Endothelial cell (in vitro differentiated cells): ENCODE measurements around the gene PRDM15. TPM values are rescaled to one million over a fixed set of nuclear protein-coding genes. Genes with fewer than 3 reads are reported as not detected.

Experiments used
- DNase-seq: peaks from one replicate; pipeline ENCODE4 v3.0.0; 2021; ENCODE audit warnings: low spot score
- H3K27ac Mint-ChIP-seq: one replicate; pipeline ENCODE4 v1.8.0; 2021; ENCODE audit warnings: mixed read lengths, inconsistent platforms; ENCODE audit not compliant: unreplicated experiment
- H3K27me3 Mint-ChIP-seq: one replicate; pipeline ENCODE4 v1.8.0; 2021; ENCODE audit warnings: mild to moderate bottlenecking, moderate library complexity, mixed read lengths, inconsistent platforms; ENCODE audit not compliant: unreplicated experiment
- H3K36me3 Mint-ChIP-seq: one replicate; pipeline ENCODE4 v1.8.0; 2021; ENCODE audit warnings: mild to moderate bottlenecking, low read depth, mixed read lengths, inconsistent platforms; ENCODE audit not compliant: unreplicated experiment
- H3K4me1 Mint-ChIP-seq: one replicate; pipeline ENCODE4 v1.8.0; 2021; ENCODE audit warnings: mild to moderate bottlenecking, mixed read lengths, inconsistent platforms; ENCODE audit not compliant: unreplicated experiment
- H3K4me3 Mint-ChIP-seq: one replicate; pipeline ENCODE4 v1.8.0; 2021; ENCODE audit warnings: mild to moderate bottlenecking, mixed read lengths, inconsistent platforms; ENCODE audit not compliant: unreplicated experiment
- H3K9me3 Mint-ChIP-seq: one replicate; pipeline ENCODE4 v1.8.0; 2021; ENCODE audit warnings: mixed read lengths, inconsistent platforms; ENCODE audit not compliant: unreplicated experiment
- total RNA-seq: library from RNA; stranded (reverse); fragmentation: NEBNext Ultra II Directional; extraction: Animal tissue kit (Norgen Biotek cat#: 25700); gene quantifications from one replicate; pipeline ENCODE4 v1.2.1, GENCODE V29; 2021; ENCODE audit not compliant: unreplicated experiment
- TF ChIP-seq, protein P1 (sequence below): fragments of 200-600 bp; sonication (generic); IDR thresholded peaks from one replicate; pipeline ENCODE4 v1.5.0; 2021; ENCODE audit warnings: antibody characterized with exemption; ENCODE audit not compliant: unreplicated experiment

The PRDM15 gene
- total RNA-seq, 1 donor from 2014 or later = 7.5 TPM

DNA sequence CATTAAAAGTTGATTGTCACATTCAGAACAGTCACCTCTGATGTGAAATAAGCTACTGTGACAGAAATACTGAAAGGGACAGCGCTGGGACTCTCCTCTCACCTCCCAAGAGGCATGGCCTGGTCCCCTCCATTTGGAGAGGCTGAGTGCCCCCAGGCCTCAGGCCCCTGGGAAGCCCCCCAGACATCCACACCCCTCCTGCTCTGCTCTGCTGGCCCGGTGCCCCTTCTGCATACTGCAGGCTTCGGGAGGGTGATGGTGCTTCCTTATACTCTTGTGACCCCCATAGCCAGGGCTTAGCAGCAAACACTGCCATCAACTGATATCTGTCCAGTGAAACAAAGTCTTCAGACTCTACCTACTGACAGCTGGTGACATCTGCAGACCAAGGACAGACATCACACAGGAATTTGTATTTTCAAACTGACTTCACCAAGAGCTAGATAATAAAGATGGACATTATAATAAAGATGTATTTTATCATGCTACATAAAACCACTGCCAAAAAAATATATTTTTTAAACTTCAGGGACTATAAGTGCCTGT is 37.8 kb upstream of the PRDM15 start:
- H3K27ac Mint-ChIP-seq = no peak overlapping the region
- H3K36me3 Mint-ChIP-seq = peaks cover 20% of the 10 kb centered on the region
- DNase-seq = no peak
- TF ChIP-seq, protein P1, sequence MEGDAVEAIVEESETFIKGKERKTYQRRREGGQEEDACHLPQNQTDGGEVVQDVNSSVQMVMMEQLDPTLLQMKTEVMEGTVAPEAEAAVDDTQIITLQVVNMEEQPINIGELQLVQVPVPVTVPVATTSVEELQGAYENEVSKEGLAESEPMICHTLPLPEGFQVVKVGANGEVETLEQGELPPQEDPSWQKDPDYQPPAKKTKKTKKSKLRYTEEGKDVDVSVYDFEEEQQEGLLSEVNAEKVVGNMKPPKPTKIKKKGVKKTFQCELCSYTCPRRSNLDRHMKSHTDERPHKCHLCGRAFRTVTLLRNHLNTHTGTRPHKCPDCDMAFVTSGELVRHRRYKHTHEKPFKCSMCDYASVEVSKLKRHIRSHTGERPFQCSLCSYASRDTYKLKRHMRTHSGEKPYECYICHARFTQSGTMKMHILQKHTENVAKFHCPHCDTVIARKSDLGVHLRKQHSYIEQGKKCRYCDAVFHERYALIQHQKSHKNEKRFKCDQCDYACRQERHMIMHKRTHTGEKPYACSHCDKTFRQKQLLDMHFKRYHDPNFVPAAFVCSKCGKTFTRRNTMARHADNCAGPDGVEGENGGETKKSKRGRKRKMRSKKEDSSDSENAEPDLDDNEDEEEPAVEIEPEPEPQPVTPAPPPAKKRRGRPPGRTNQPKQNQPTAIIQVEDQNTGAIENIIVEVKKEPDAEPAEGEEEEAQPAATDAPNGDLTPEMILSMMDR = no peak
- no peak overlapping the region for H3K4me3 Mint-ChIP-seq
- H3K4me1 Mint-ChIP-seq = peaks cover 5% of the 10 kb centered on the region
- peaks cover 4% of the 10 kb centered on the region for H3K27me3 Mint-ChIP-seq
- H3K9me3 Mint-ChIP-seq = no peaks in the 10 kb centered on the region

DNA sequence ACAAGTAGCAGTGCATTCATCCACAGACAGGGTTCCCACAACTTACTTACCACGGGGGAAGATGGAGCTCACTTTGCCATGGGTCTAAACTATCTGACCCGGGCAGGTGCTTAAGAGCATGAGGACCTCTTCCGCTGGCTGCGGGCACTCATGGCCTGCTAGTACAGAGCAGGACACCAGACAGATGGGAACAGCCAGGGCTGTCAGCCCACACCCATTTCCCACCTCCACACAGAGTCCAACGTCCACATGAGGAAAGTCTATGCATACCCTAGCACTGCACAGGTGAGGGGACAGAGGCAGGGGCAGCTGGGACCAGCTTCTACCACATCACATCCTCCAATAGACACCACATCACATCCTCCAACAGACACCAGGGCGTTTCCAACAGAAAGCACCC is 35.8 kb upstream of the PRDM15 start:
- Mint-ChIP-seq H3K27ac (no peak overlapping the region), H3K9me3 (no peaks in the 10 kb centered on the region), H3K4me1 (no peaks in the 10 kb centered on the region), H3K36me3 (peaks cover 20% of the 10 kb centered on the region), H3K27me3 (peaks cover 4% of the 10 kb centered on the region), H3K4me3 (no peak overlapping the region)
- TF ChIP-seq, protein P1 = no peak
- no peak for DNase-seq

DNA sequence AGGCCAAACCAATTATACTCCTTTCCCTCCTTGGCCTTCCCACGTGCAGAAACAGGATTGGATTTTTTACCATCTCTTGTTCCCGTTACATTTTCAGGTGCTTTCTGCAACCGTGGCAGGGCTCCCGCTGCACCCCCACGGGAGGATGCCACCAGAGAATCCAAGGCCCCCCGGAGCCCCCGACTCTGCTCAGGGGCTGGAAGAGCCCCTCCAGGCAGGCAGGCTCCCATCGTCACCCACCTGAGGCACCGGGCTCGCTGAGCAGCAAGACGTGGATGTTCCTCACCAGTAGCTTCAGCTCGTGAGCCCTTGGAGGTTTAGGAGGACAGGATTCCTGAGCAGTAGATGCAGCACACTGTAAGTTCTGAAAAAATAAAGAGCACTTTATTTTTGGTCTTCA is 35.2 kb upstream of the PRDM15 start:
- H3K4me1 Mint-ChIP-seq = no peaks in the 10 kb centered on the region
- peaks cover 4% of the 10 kb centered on the region for H3K27me3 Mint-ChIP-seq
- H3K4me3 Mint-ChIP-seq = no peak overlapping the region
- no peaks in the 10 kb centered on the region for H3K9me3 Mint-ChIP-seq
- H3K27ac Mint-ChIP-seq = no peak overlapping the region
- DNase-seq = no peak
- peaks cover 20% of the 10 kb centered on the region for H3K36me3 Mint-ChIP-seq
- TF ChIP-seq, protein P1 = no peak

DNA sequence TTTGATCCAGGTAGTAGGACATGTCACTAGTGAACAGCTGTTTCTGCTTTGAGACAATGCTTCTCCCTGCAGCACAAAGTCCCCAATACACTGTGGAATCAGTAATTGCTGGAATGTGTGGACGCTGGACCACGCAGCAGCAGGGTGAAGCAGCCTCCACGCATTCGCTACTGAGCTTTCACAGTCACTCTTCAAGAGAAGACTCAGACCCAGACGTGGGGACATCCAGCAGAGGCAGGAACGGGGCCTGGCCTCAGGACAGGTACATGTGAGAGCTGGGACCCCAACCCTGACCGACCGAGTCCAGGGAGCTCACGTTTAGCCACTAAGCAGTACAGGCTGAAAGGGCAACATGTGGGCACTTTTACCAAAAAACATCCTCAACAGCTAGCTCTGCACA is 34.1 kb upstream of the PRDM15 start:
- Mint-ChIP-seq H3K36me3 (peaks cover 18% of the 10 kb centered on the region), H3K9me3 (no peaks in the 10 kb centered on the region), H3K4me1 (no peaks in the 10 kb centered on the region), H3K27ac (no peak overlapping the region), H3K4me3 (no peak overlapping the region), H3K27me3 (peaks cover 1% of the 10 kb centered on the region)
- DNase-seq = no peak
- TF ChIP-seq, protein P1 = no peak

DNA sequence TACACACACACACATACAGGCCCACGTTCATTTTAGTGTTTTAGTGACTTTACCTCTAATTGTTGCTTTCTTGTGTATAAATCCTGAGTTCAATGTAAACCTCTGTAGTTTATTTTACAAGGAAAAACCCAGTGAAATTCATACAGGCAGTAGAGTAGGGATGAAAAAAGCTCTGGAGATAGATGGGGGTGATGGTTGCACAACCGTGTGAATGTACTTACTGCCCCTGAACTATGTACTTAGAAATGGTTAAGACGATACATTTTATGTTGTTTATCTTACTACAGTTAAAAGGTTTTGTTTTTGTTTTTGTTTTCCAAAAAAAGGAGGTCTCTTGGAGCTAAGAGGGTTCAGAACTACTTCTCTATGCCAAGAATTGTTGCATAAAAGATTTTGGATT is 29.7 kb upstream of the PRDM15 start:
- H3K9me3 Mint-ChIP-seq = no peaks in the 10 kb centered on the region
- no peaks in the 10 kb centered on the region for H3K4me1 Mint-ChIP-seq
- no peak overlapping the region for H3K27ac Mint-ChIP-seq
- no peaks in the 10 kb centered on the region for H3K27me3 Mint-ChIP-seq
- DNase-seq = no peak
- TF ChIP-seq, protein P1 = no peak
- H3K36me3 Mint-ChIP-seq = peaks cover 9% of the 10 kb centered on the region
- no peak overlapping the region for H3K4me3 Mint-ChIP-seq
